Caco-2 (cell line): ENCODE data around the gene FGF1. TPM values are rescaled to one million over a fixed set of nuclear protein-coding genes. Genes with fewer than 3 reads are reported as not detected.

ENCODE experiments used
- BruUV-seq: library from RNA; stranded (reverse); fragments of 400-500 nt; replicated peaks from 2 replicates; lab custom pipeline; 2021; lab: Mats Ljungman, UMichigan
- CTCF ChIA-PET: fragments of 300-600 bp; sonication (Branson Sonifier 250); formaldehyde crosslinking; loops from one replicate; lab custom pipeline; 2022; ENCODE audit warnings: antibody characterized with exemption; lab: Charles Lee
- POLR2A ChIA-PET: fragments of 300-600 bp; sonication (Branson Sonifier 250); formaldehyde crosslinking; loops from one replicate; lab custom pipeline; 2022; ENCODE audit warnings: antibody characterized with exemption; lab: Charles Lee
- DNase-seq, 2 experiments: peaks; one replicate each; pipeline versions ENCODE4 v3.0.0 to v3.0.0-alpha.2; 2020 to 2022
- H3K27me3 ChIP-seq: replicated peaks from 2 replicates; pipeline ENCODE4 v1.6.0; 2011; ENCODE audit warnings: low read length; ENCODE audit not compliant: control insufficient read depth, insufficient read depth
- H3K36me3 ChIP-seq: 2 replicates; pipeline ENCODE4 v1.5.1; 2011; ENCODE audit warnings: low read length; ENCODE audit not compliant: control insufficient read depth, insufficient read depth
- H3K4me1 ChIP-seq: fragments of 250-450 bp; sonication (Bioruptor Pico); 2 replicates; pipeline ENCODE4 v1.5.1; 2020; ENCODE audit warnings: mild to moderate bottlenecking
- H3K4me3 ChIP-seq: 2 replicates; pipeline ENCODE4 v1.5.1; 2011; ENCODE audit warnings: low read depth, mild to moderate bottlenecking, control low read depth, low read length
- H3K9me3 ChIP-seq: fragments of 250-450 bp; sonication (Bioruptor Pico); 2 replicates; pipeline ENCODE4 v1.5.1; 2020; ENCODE audit warnings: mild to moderate bottlenecking, moderate library complexity
- H3K27ac Mint-ChIP-seq: one replicate; pipeline ENCODE4 v1.8.0; 2022; ENCODE audit warnings: mixed read lengths; ENCODE audit not compliant: unreplicated experiment
- H3K27me3 Mint-ChIP-seq: one replicate; pipeline ENCODE4 v1.8.0; 2022; ENCODE audit warnings: mixed read lengths; ENCODE audit not compliant: insufficient read depth, unreplicated experiment
- H3K36me3 Mint-ChIP-seq: one replicate; pipeline ENCODE4 v1.8.0; 2022; ENCODE audit warnings: mild to moderate bottlenecking, mixed read lengths; ENCODE audit not compliant: insufficient read depth, unreplicated experiment
- H3K4me1 Mint-ChIP-seq: one replicate; pipeline ENCODE4 v1.8.0; 2022; ENCODE audit warnings: low read depth, mixed read lengths; ENCODE audit not compliant: unreplicated experiment
- H3K4me3 Mint-ChIP-seq: one replicate; pipeline ENCODE4 v1.8.0; 2022; ENCODE audit warnings: mild to moderate bottlenecking, moderate library complexity, mixed read lengths; ENCODE audit not compliant: unreplicated experiment
- H3K9me3 Mint-ChIP-seq: one replicate; pipeline ENCODE4 v1.8.0; 2022; ENCODE audit warnings: mixed read lengths; ENCODE audit not compliant: unreplicated experiment
- CTCF ChIP-seq, 2 experiments: fragments of 200-600 bp in 1 of 2; IDR thresholded peaks; 1 replicate in 1 of 2; 2 replicates in 1 of 2; pipeline versions ENCODE4 v1.5.1 to v1.8.0; 2011 to 2022; ENCODE audit warnings: antibody characterized with exemption in 1 of 2, control low read depth in 1 of 2, inconsistent platforms in 1 of 2, low read depth in 1 of 2, low read length in 1 of 2, mild to moderate bottlenecking in 1 of 2, moderate library complexity in 1 of 2; ENCODE audit not compliant: insufficient read depth in 1 of 2, severe bottlenecking in 1 of 2, unreplicated experiment in 1 of 2
- intact Hi-C: fragments of 100-400 bp; cut with micrococcal nuclease; formaldehyde crosslinking; loops from one replicate; pipeline ENCODE4 v1.10.0; 2022; ENCODE audit not compliant: unreplicated experiment
- total RNA-seq: library from RNA; stranded (reverse); gene quantifications from 2 replicates; pipeline ENCODE4 v1.2.3, GENCODE V29; 2022

The FGF1 gene
- total RNA-seq, 1 experiment from 2014 or later: not detected

- no peak for DNase-seq
- POLR2A ChIA-PET: no interaction called here
- Mint-ChIP-seq H3K4me3 (no peak overlapping the region), H3K27me3 (peaks cover 20% of the 10 kb centered on the region), H3K36me3 (no peaks in the 10 kb centered on the region), H3K4me1 (no peaks in the 10 kb centered on the region), H3K27ac (no peak overlapping the region), H3K9me3 (no peaks in the 10 kb centered on the region)
- CTCF ChIA-PET: no interaction called here
- H3K9me3 ChIP-seq: no peaks in the 10 kb centered on the region
- no TSS peak for BruUV-seq
- TF ChIP-seq CTCF (IDR thresholded peaks at IDR 0.05; ENCODE audit: insufficient read depth in 1 of 2, low read depth in 1 of 2, low read length in 1 of 2, severe bottlenecking in 1 of 2, unreplicated experiment in 1 of 2): no peak
- H3K4me3 ChIP-seq: no peak overlapping the region
- H3K36me3 ChIP-seq: no peaks in the 10 kb centered on the region
- intact Hi-C loops: no loop called here
- H3K4me1 ChIP-seq: no peaks in the 10 kb centered on the region
- H3K27me3 ChIP-seq: no peaks in the 10 kb centered on the region
Observed at GRCh38 chr5:142642427-142642826, 43.5 kb downstream of the FGF1 start.

- no peak for TF ChIP-seq CTCF (IDR thresholded peaks at IDR 0.05; ENCODE audit: insufficient read depth in 1 of 2, low read depth in 1 of 2, low read length in 1 of 2, severe bottlenecking in 1 of 2, unreplicated experiment in 1 of 2)
- intact Hi-C loops: no loop called here
- Mint-ChIP-seq H3K27ac (no peak overlapping the region), H3K4me3 (no peak overlapping the region), H3K36me3 (no peaks in the 10 kb centered on the region), H3K9me3 (no peaks in the 10 kb centered on the region), H3K4me1 (no peaks in the 10 kb centered on the region), H3K27me3 (peaks cover 20% of the 10 kb centered on the region)
- no peaks in the 10 kb centered on the region for H3K4me1 ChIP-seq
- no peaks in the 10 kb centered on the region for H3K36me3 ChIP-seq
- no peaks in the 10 kb centered on the region for H3K27me3 ChIP-seq
- POLR2A ChIA-PET: no interaction called here
- DNase-seq: no peak
- H3K4me3 ChIP-seq: no peak overlapping the region
- BruUV-seq: no TSS peak
- CTCF ChIA-PET: no interaction called here
- no peaks in the 10 kb centered on the region for H3K9me3 ChIP-seq
Observed at GRCh38 chr5:142641711-142642110, 44.2 kb downstream of the FGF1 start.

GRCh38 chr5:142640316-142641005 is 45.4 kb downstream of the FGF1 start:
- Histone ChIP-seq H3K36me3 (no peaks in the 10 kb centered on the region), H3K27me3 (no peaks in the 10 kb centered on the region), H3K4me1 (no peaks in the 10 kb centered on the region), H3K9me3 (no peaks in the 10 kb centered on the region), H3K4me3 (no peak overlapping the region)
- intact Hi-C loops: no loop called here
- H3K4me3 Mint-ChIP-seq: no peak overlapping the region
- H3K4me1 Mint-ChIP-seq: no peaks in the 10 kb centered on the region
- H3K27ac Mint-ChIP-seq: no peak overlapping the region
- H3K27me3 Mint-ChIP-seq: peaks cover 20% of the 10 kb centered on the region
- DNase-seq: no peak
- no peaks in the 10 kb centered on the region for H3K9me3 Mint-ChIP-seq
- no peaks in the 10 kb centered on the region for H3K36me3 Mint-ChIP-seq
- TF ChIP-seq CTCF (IDR thresholded peaks at IDR 0.05; ENCODE audit: insufficient read depth in 1 of 2, low read depth in 1 of 2, low read length in 1 of 2, severe bottlenecking in 1 of 2, unreplicated experiment in 1 of 2): no peak
- POLR2A ChIA-PET: interaction anchor here (0.6 kb wide), 1 partner anchor 1992 kb away, joined by 4 read pairs; no protein-coding TSS in a partner anchor
- CTCF ChIA-PET: no interaction called here
- no TSS peak for BruUV-seq
